Tibial artery (tissue), 4 donors: ENCODE measurements around the gene ACHE.

ENCODE experiments used
- DNase-seq, 2 donors: peaks; one replicate each; pipeline ENCODE4 v3.0.0-alpha.2; 2019
- H3K27ac ChIP-seq, 2 donors: fragments of 200-600 bp; sonication (generic) in 1 of 2; 1 replicate in 1 of 2; 2 replicates in 1 of 2; pipeline ENCODE4 v1.5.1; 2018 to 2019; ENCODE audit warnings: mild to moderate bottlenecking in 1 of 2
- H3K27me3 ChIP-seq, 2 donors: fragments of 200-600 bp; sonication (generic) in 1 of 2; one replicate each; pipeline versions ENCODE4 v1.5.1 to v1.6.0; 2016 to 2019
- H3K36me3 ChIP-seq, 3 donors: fragments of 200-600 bp; sonication (generic) in 2 of 3; one replicate each; pipeline ENCODE4 v1.5.1; 2016 to 2019; ENCODE audit warnings: mild to moderate bottlenecking in 2 of 3
- H3K4me1 ChIP-seq, 4 donors: fragments of 200-600 bp; sonication (generic) in 2 of 4; 1 replicate in 3 of 4; 2 replicates in 1 of 4; pipeline ENCODE4 v1.5.1; 2016 to 2019
- H3K4me3 ChIP-seq, 2 donors: fragments of 200-600 bp; sonication (generic) in 1 of 2; 1 replicate in 1 of 2; 2 replicates in 1 of 2; pipeline ENCODE4 v1.5.1; 2018 to 2019; ENCODE audit warnings: mild to moderate bottlenecking in 2 of 2
- H3K9me3 ChIP-seq, 3 donors: fragments of 200-600 bp; sonication (generic) in 1 of 3; one replicate each; pipeline ENCODE4 v1.5.1; 2016 to 2019
- intact Hi-C: fragments of 100-400 bp; cut with DNase I; formaldehyde crosslinking; loops from one replicate; pipeline ENCODE4 v1.15.0; 2023; ENCODE audit warnings: low total_unique reads
- TF ChIP-seq, protein P1 (sequence below), 2 experiments: fragments of 200-600 bp in 1 of 2; fragments of 450-650 bp in 1 of 2; IDR thresholded peaks; one replicate each; pipeline ENCODE4 v1.5.1; 2017 to 2019; ENCODE audit warnings: antibody characterized with exemption in 2 of 2, mild to moderate bottlenecking in 1 of 2, moderate library complexity in 1 of 2

Gene ACHE

DNA sequence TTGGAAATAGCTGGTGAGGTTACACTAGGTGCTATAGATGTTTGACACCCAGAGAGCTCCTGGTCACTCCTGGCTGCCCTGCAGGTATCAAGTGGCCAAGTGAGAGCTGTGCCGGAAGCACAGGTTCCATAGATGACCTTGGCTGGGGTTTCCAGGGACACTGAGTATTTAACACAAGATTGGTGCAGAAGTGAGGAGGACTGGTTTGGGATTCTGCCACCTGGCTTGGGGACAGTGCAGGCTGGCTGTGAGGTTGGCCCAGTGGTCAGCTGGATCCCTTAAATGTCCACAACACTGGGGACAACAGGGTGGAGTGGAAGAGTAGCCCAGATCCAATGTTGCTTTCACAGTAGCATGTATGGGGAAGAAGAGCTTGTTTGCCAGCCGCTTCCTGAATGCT is 5.3 kb upstream of the ACHE start:
- H3K27me3 ChIP-seq: peaks cover 0 to 66% of the 10 kb centered on the region in 2 donors
- H3K36me3 ChIP-seq: no peaks in the 10 kb centered on the region
- no peak overlapping the region for H3K27ac ChIP-seq
- TF ChIP-seq, protein P1, sequence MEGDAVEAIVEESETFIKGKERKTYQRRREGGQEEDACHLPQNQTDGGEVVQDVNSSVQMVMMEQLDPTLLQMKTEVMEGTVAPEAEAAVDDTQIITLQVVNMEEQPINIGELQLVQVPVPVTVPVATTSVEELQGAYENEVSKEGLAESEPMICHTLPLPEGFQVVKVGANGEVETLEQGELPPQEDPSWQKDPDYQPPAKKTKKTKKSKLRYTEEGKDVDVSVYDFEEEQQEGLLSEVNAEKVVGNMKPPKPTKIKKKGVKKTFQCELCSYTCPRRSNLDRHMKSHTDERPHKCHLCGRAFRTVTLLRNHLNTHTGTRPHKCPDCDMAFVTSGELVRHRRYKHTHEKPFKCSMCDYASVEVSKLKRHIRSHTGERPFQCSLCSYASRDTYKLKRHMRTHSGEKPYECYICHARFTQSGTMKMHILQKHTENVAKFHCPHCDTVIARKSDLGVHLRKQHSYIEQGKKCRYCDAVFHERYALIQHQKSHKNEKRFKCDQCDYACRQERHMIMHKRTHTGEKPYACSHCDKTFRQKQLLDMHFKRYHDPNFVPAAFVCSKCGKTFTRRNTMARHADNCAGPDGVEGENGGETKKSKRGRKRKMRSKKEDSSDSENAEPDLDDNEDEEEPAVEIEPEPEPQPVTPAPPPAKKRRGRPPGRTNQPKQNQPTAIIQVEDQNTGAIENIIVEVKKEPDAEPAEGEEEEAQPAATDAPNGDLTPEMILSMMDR (IDR thresholded peaks at IDR 0.05): no peak
- intact Hi-C loops: no loop called here
- no peak overlapping the region for H3K4me3 ChIP-seq
- peaks cover 0 to 18% (median 14%) of the 10 kb centered on the region in 4 donors for H3K4me1 ChIP-seq
- no peak for DNase-seq
- H3K9me3 ChIP-seq: no peaks in the 10 kb centered on the region

DNA sequence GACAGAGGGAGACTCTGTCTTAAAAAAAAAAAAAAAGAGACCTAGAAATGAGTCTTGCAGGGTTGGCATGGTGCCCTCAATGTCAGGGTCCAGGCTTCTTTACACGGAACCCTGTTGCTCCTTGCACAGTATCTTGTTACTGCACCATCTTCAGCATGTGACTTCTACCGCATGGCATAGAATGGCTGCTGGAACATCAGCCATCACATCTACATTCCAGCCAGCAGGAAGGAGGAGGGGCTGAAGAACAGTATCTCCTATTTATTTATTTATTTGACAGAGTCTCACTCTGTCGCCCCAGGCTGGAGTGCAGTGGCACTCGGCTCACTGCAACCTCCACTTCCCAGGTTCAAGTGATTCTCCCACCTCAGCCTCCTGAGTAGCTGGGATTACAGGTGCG is 3.7 kb upstream of the ACHE start:
- no peak for DNase-seq
- H3K36me3 ChIP-seq: no peaks in the 10 kb centered on the region
- TF ChIP-seq, protein P1 (IDR thresholded peaks at IDR 0.05): no peak
- intact Hi-C loops: loop anchor here (10.0 kb wide), 1 partner anchor 265 kb away; the partner anchor contains the start of gene VGF
- H3K4me1 ChIP-seq: peaks cover 0 to 33% (median 29%) of the 10 kb centered on the region in 4 donors
- peaks cover 0 to 79% of the 10 kb centered on the region in 2 donors for H3K27me3 ChIP-seq
- H3K4me3 ChIP-seq: no peak overlapping the region
- no peaks in the 10 kb centered on the region for H3K9me3 ChIP-seq
- H3K27ac ChIP-seq: no peak overlapping the region

DNA sequence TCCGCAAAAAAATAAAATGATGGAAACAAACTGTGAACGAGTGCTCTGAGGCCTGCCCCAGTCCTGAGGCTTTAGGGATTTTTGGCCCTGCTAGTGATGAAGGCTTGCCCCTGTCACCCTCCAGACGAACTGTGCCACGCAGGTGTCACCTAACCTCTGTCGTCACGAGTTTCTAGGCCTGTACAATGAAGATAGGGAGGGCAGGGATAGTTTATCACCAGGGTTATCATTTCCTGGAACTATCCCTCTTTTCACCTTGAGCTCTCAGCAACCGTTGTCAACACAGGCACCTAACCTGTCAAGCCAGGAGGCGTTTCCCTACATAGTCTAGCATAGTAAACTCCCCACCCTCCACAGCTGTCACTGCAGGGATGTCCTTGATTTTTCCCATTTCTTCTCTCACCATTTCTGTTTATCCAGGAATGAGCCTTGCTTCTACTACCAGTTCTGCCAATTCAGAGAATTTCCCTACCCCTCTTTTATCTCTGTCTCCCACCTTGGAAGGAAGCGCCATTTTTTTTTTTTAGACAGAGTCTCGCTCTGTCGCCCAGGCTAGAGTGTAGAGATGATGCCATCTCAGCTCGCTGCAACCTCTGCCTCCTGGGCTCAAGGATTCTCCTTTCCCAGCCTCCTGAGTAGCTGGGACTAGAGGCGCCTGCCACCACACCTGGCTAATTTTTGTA is 2.2 kb upstream of the ACHE start:
- intact Hi-C loops: loop anchor here (2.0 to 10.0 kb wide), 2 partner anchors 161 to 267 kb away; partner anchors contain the start of gene VGF
- TF ChIP-seq, protein P1 (IDR thresholded peaks at IDR 0.05): no peak
- Histone ChIP-seq H3K27me3 (peaks cover 0 to 88% of the 10 kb centered on the region in 2 donors), H3K4me3 (no peak overlapping the region), H3K27ac (no peak overlapping the region), H3K36me3 (no peaks in the 10 kb centered on the region), H3K4me1 (peaks cover 0 to 33% (median 30%) of the 10 kb centered on the region in 4 donors), H3K9me3 (no peaks in the 10 kb centered on the region)
- DNase-seq: no peak

DNA sequence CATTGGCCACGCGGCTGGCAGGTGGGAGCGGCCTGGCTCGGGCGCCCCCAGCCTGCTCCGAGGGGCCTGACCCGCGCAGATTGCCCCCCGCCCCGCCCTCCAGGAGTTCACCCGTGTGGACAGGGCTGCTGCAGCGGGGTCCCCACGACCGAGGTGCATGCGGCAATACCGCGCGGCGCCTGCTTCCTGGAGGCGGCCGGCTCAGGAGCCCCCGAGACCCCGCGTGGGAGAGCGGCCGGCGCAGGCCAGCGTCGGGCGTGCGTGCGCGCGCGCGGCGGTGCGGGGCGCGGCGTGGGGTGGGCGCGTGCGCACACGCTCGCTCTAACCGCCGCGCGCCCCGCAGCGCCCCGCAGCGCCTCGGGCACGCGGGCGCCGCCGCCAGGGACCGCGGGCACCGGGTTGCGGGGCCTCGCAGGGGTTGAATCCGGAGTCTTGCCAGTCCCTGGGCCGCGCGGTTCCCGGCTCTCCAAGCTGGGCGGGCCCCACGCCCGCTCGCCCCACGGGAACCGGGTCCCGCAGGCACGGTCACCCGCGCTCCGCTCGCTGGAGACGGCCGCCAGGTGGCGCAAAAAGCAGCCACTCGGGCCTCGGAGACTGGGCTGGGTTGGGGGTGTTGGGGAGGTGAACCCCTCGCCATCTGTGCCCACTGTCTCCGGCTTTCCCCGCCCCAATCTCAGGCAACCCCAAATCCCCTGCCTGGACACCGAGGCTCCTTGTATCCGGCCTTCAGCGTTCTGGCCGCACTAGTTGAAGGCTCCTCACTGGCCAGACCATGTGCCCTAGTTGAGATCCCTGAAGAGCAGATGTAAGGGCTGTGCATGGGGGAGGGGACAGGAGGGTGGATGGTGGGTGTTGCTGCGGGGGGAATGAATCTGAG is 1.3 kb upstream of the ACHE start:
- H3K4me1 ChIP-seq: peaks cover 0 to 33% (median 30%) of the 10 kb centered on the region in 4 donors
- H3K36me3 ChIP-seq: no peaks in the 10 kb centered on the region
- intact Hi-C loops: loop anchor here (2.0 to 10.0 kb wide), 2 partner anchors 162 to 268 kb away; partner anchors contain the start of gene VGF
- H3K9me3 ChIP-seq: no peaks in the 10 kb centered on the region
- no peak overlapping the region for H3K27ac ChIP-seq
- H3K4me3 ChIP-seq: peak overlapping the region; percentile 26 to 40
- TF ChIP-seq, protein P1 (IDR thresholded peaks at IDR 0.05): peak; percentile 69 to 72
- peaks cover 0 to 81% of the 10 kb centered on the region in 2 donors for H3K27me3 ChIP-seq
- DNase-seq: no peak

DNA sequence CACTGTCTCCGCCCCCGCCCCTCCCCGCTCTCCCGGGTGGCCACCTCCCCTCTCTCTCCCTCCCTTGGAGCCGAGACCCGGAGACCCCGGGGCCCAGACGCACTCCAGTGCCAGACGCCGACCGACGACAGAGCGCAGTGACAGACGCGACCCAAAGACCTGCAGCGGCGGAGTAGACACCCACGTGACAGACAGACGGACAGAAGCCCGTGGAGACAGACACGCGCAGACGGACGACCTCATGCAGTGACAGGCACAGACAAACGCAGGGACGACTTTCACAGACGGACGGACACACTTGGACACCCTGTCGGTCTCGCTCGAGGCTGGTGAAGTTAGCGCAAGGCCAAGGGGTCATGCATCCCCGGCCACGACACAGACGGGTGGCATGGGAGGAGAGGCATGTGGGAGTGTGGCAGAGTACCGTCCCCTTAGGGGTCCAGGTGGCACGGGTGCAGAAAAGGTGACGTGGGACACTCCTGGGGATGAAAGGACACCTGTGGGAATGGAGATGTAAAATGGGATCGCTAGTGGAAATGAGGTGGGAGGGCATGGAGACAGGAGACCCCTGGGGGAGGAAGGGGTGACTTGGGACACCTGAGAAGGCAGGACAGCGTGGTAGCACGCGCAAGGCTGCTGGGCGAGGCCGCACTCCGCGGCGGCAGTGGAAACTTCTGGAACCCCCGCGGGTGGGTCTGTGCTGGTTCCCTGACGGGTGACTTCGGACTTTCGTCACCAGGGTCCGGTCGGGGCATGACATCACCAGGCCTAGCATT is 456 bp upstream of the ACHE start:
- no peak for DNase-seq
- Histone ChIP-seq H3K4me3 (peak overlapping the region; percentile 26 to 46), H3K9me3 (no peaks in the 10 kb centered on the region), H3K36me3 (no peaks in the 10 kb centered on the region), H3K27ac (no peak overlapping the region), H3K27me3 (peaks cover 0 to 79% of the 10 kb centered on the region in 2 donors), H3K4me1 (peaks cover 0 to 35% (median 32%) of the 10 kb centered on the region in 4 donors)
- intact Hi-C loops: loop anchor here (2.0 to 10.0 kb wide), 2 partner anchors 163 to 269 kb away; partner anchors contain the start of gene VGF
- TF ChIP-seq, protein P1 (IDR thresholded peaks at IDR 0.05): no peak
